Measurements from ENCODE around the gene KCNH1.
"Not testable (repeated sequence)": the region's sequence is repeated elsewhere in the genome, so short reads cannot be mapped to it uniquely, and the experiment has no call there.

Gene KCNH1

GRCh38 chr1:211113566-211113965, 20.4 kb downstream of the KCNH1 start:
- intact Hi-C loops (cut with DNase I), result no loop called here
- DNase-seq, result no peak

DNA sequence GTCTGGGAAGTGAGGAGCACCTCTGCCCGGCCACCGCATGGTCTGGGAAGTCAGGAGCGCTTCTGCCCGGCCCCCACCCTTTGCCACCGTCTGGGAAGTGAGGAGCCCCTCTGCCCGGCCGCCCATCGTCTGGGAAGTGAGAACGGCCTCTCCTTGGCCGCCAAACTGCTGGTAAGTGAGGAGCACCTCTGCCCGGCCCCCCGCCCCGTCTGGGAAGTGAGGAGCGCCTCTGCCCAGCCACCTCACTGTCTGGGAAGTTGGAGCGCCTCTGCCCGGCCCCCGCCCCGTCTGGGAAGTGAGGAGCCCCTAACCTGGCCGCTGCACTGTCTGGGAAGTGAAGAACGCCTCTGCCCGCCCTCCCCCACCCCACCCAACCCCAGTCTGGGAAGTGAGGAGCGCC, 22.6 kb downstream of the KCNH1 start:
- intact Hi-C loops (cut with DNase I), result no loop called here
- DNase-seq, result peak in 1 of 10 donors; percentile 57

GRCh38 chr1:211101481-211101880, 32.5 kb downstream of the KCNH1 start:
- intact Hi-C loops (cut with DNase I), result no loop called here
- DNase-seq, result no peak

- intact Hi-C loops (cut with DNase I), result no loop called here
- no peak for DNase-seq
Observed at GRCh38 chr1:211099393-211099792, 34.6 kb downstream of the KCNH1 start.

DNA sequence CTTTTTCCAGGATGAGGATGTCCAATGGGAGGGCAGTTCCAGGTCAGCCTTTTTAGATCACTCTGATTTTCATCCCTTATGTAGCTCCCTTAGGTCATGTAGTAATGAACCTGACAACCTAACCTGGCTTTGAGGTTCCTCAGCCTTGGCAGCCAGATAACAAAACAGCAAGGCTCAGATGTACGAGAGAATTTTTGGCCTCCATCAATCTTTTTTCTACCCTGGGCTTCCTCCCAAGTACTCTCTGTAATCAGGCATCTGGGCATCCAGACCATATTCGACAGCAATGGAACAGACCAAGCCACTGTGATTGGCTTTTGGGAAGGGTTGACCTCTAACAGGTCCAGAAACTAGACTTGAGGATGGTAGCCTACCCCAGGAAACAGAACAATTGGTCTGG, 38.6 kb downstream of the KCNH1 start:
- no peak for DNase-seq

DNA sequence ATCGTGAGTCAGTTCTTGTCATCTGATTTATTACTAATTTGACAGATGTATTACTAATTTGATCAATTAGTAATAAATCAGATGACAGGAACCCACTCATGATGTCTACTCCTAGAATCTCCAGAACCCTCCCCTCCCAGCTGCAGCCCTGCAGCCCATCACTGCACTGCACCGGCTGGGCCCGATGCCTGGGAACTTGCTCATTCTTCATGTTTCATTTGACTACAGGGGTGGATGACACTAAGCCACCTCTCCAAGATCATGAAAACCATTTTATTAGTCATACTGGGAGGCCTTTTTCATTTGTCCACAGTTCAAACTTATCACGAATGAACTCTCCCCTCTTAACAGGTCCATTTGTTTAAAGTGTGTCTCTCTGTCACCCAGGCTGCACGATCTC, 41.0 kb downstream of the KCNH1 start:
- intact Hi-C loops (cut with DNase I), result no loop called here

More for the DNA sequence above, 38.6 kb downstream of the KCNH1 start:
- intact Hi-C loops (cut with DNase I), result no loop called here

GRCh38 chr1:211091867-211092266, 42.1 kb downstream of the KCNH1 start:
- no peak for DNase-seq

More for the DNA sequence above, 41.0 kb downstream of the KCNH1 start:
- peak in 1 of 10 donors; percentile 80 for DNase-seq

GRCh38 chr1:211089536-211089935, 44.4 kb downstream of the KCNH1 start:
- no peak for DNase-seq
- intact Hi-C loops (cut with DNase I), result no loop called here

More at GRCh38 chr1:211091867-211092266, 42.1 kb downstream of the KCNH1 start:
- intact Hi-C loops (cut with DNase I), result no loop called here

GRCh38 chr1:211088156-211088555, 45.8 kb downstream of the KCNH1 start:
- intact Hi-C loops (cut with DNase I), result no loop called here
- DNase-seq, result no peak

- intact Hi-C loops (cut with DNase I), result no loop called here
- DNase-seq, result no peak
Observed at GRCh38 chr1:211082824-211083223, 51.1 kb downstream of the KCNH1 start.

GRCh38 chr1:211081447-211081846, 52.5 kb downstream of the KCNH1 start:
- intact Hi-C loops (cut with DNase I); DNase-seq: not testable (repeated sequence)

DNA sequence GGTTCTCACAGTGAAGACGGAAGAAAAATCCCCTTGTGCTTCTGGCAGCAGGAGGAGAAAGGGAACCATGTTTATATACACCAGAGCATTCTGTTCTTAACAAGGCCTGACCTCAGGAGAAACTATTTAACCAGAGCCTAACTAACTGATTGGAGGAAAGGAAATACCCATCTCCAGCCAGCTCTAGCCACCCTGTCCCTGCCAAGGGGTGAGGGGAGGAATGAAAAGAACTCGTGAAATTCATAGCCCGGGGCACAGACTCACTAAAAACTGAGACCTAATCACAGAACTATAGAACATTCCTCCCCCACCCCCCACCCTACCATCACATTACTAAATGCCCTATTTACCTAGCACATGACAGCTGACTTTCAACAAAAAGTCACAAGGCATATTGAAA, 65.0 kb downstream of the KCNH1 start:
- no peak for DNase-seq

GRCh38 chr1:211066781-211067384, 67.1 kb downstream of the KCNH1 start:
- no peak for DNase-seq

More for the DNA sequence above, 65.0 kb downstream of the KCNH1 start:
- intact Hi-C loops (cut with DNase I), result no loop called here

GRCh38 chr1:211041838-211042237, 92.1 kb downstream of the KCNH1 start:
- intact Hi-C loops (cut with DNase I); DNase-seq: not testable (repeated sequence)

More at GRCh38 chr1:211066781-211067384, 67.1 kb downstream of the KCNH1 start:
- intact Hi-C loops (cut with DNase I), result no loop called here

DNA sequence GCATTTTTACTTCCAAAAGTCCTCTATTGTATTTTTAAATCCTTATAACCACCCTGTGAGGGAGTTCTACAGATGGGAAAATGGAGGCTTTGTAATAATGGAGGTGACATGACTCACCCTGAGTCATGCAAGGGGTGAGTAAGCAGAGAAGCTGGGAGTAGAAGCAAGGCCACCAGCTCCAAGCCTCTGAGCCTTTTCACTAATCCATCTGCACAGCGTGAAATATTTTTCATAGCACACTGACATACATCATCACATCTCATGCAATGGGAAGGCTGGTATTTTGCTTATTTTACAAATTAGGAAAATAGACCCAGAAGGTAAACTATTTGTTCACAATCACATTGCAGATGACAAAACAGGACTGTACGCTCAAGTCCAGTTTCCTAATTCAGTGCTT, 96.9 kb downstream of the KCNH1 start:
- DNase-seq, result peak in 1 of 10 donors; percentile 15

DNA sequence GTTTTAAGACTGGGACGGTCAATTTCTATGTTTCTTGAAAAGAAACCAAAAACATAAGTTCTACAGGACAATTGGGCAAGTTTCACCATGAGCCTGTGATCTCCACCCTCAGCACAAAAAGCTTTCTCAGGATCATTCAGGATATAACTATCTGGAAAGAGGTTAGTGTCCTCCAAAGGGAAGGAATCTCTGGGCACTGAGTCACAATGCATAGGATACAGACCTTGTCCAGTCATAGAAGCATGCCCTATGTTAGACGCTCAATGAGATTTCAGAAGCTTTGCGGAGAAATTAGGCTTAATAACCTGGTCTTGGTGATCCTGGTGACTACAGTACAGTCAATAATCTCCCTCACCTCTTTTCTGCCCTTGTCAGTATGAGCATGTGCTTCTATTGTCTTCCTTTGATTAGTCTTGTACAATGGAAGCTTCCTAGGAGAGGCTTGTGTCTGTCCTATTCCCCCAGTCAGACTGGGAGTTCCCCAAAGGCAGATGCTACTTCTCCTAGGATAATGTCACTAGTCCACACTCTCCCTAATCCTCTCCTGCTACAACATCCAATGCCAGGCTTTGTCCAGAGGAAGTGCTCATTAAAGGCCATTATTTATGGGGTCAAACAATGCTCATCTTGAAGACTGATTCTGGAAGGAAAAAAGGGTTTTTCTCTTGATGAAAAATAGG, 97.4 kb downstream of the KCNH1 start:
- intact Hi-C loops (cut with DNase I), result no loop called here
- DNase-seq, result no peak

More for the DNA sequence above, 96.9 kb downstream of the KCNH1 start:
- intact Hi-C loops (cut with DNase I), result no loop called here

DNA sequence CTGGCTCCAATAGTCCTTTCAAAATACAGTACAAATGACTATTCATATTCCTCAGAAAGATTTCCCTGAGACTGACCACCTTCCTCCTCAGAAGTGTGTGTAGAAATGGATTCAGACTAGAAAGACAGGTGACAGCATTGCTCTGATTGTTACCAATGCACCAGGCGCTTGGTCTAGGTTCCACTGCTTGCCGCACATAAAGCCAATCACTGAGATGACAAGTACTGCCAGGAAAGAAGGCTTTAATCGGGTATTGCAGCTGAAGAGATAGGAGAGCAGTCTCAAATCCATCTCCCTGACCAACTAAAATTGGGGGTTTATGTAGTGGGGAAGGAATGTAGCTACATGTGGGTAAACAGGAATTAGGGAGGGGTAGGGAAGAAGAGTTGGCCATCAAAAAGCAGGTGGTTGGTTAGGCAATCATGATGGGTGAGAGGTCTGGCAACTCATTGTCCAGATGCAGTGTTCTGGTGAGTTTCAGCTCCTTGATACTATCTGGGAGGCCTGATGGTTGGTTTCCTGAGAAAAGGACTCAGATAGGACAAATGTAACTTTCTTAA, 98.0 kb downstream of the KCNH1 start:
- intact Hi-C loops (cut with DNase I), result no loop called here

DNA sequence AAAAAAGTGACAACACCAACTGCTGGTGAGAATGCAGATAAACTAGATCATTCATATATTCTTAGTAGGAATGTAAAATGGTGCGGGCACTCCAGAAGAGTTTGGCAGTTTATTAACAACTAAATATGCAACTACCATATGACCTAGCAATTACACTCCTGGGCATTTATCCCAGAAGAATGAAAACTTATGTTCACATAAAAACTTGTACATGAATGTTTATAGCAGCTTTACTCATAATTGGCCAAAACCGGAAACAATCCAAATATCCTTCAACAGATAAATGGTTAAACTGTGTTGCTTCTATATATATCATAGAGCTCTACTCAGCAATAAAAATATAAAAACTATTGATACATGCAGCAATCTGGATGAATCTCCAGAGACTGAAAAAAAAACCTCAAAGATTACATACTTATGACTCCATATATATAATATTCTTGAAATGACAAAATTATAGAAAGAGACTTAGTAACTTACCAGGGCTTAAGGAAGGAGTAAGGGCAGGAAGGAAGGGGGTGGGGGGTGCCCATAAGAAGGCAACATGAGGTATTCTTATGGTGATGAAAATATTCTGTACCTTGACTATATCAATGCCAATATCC, 99.9 kb downstream of the KCNH1 start:
- no peak for DNase-seq
- intact Hi-C loops (cut with DNase I), result no loop called here

More for the DNA sequence above, 98.0 kb downstream of the KCNH1 start:
- no peak for DNase-seq

DNA sequence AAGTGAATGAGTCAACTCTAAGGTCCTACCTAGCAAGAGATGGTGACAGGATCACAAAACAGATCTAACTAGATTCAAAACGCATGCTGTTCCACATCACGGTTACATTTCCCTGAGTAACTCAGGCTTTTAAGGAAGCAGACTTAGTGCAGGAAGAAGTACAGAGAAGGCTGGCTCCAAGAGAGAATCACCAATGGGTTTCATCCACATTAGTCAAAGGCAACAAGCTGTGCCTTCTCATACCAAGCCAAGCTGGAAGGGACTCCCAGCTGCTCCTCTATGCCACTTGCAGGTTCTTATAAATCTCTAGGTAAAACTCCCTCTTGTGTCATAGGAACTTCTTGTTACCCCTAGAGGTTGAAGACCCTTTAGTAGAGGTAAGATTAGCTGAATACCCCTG, 109.0 kb downstream of the KCNH1 start:
- intact Hi-C loops (cut with DNase I), result no loop called here

GRCh38 chr1:211019266-211019665, 114.7 kb downstream of the KCNH1 start:
- DNase-seq, result no peak

More for the DNA sequence above, 109.0 kb downstream of the KCNH1 start:
- DNase-seq, result no peak

GRCh38 chr1:211018690-211019089, 115.3 kb downstream of the KCNH1 start:
- intact Hi-C loops (cut with DNase I), result no loop called here
- DNase-seq, result no peak

More at GRCh38 chr1:211019266-211019665, 114.7 kb downstream of the KCNH1 start:
- intact Hi-C loops (cut with DNase I), result no loop called here

Data from posterior cingulate gyrus (tissue), 11 donors.